ENCODE results near the gene CDC7.

CDC7 gene

DNA sequence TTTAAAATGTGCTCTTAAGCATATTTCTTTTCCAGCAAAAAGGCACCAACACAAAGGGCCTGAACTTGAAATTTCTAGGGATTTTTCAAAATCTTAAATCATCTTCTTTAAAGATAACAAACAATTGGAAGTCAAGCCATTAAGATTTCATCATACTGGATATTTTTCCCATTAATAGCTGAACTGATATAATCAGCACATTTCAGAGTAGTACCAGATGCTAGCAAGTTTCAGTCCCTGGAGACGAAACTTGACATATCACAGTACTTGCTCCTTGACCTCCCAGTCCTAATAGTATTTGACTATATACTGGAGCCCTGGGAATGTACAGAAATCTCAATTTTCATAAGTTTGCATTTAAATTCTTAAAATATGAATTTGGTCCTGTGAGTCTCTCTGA lies 10.2 kb upstream of the CDC7 start:
- DNase-seq (ENCODE audit: low read depth), result no peak

GRCh38 chr1:91498035-91498434 lies 2.6 kb upstream of the CDC7 start:
- no peak for DNase-seq (ENCODE audit: low read depth)
- no peak for TF ChIP-seq CTCF (conservative IDR thresholded peaks at IDR 0.05; ENCODE audit: low read length)
- no peak overlapping the region for H3K4me3 ChIP-seq (ENCODE audit: low read length)

More for the DNA sequence above, 10.2 kb upstream of the CDC7 start:
- TF ChIP-seq CTCF (conservative IDR thresholded peaks at IDR 0.05; ENCODE audit: low read length), result no peak
- H3K4me3 ChIP-seq (ENCODE audit: low read length), result no peak overlapping the region

GRCh38 chr1:91498498-91499245 lies 2.0 kb upstream of the CDC7 start:
- no peak for DNase-seq (ENCODE audit: low read depth)
- TF ChIP-seq CTCF (conservative IDR thresholded peaks at IDR 0.05; ENCODE audit: low read length), result no peak
- H3K4me3 ChIP-seq (ENCODE audit: low read length), result no peak overlapping the region

GRCh38 chr1:91499346-91499745 lies 1.3 kb upstream of the CDC7 start:
- TF ChIP-seq CTCF (conservative IDR thresholded peaks at IDR 0.05; ENCODE audit: low read length), result no peak
- DNase-seq (ENCODE audit: low read depth), result no peak
- no peak overlapping the region for H3K4me3 ChIP-seq (ENCODE audit: low read length)

DNA sequence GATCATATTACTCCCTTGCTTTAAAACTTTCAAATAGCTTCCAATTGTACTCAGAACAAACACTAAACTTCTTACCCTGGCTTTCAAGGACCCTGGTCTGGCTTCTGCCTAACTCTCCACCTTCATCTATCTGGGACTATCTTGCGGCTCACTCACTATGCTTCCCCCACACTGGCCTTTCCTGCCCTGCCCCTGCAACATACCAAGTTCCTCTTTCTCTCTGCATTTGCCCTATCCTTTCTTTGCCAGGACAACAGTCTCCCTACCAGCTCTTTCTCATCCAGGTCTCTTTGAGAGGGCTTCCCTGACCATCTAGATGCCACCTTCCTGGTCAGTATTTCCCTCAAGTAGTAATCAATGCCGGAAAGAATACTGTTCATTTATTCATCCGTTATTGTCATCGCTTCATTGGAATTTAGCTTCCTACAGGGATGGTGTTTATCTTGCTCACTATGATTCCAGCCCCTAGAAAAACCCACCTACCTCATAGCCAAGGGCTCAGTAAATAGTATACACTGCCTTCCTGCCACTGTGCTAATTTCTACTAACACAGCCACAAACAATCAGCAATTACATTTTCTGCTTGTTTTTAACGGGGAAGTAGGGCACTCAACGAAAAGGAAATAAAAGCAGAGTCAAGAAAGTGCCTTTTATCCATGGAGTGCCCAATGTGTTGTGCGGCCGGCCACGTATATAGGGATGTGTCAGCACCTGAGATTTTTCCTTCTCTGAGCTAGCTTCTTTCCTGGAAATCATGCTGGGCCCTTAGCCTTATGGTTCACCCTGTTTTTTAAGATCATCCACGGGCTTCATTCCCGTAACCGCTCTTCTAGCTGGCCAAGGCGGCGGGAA lies 521 bp upstream of the CDC7 start:
- no peak for TF ChIP-seq CTCF (conservative IDR thresholded peaks at IDR 0.05; ENCODE audit: low read length)
- H3K4me3 ChIP-seq (ENCODE audit: low read length), result peak overlapping the region; percentile 87
- DNase-seq (ENCODE audit: low read depth), result no peak

DNA sequence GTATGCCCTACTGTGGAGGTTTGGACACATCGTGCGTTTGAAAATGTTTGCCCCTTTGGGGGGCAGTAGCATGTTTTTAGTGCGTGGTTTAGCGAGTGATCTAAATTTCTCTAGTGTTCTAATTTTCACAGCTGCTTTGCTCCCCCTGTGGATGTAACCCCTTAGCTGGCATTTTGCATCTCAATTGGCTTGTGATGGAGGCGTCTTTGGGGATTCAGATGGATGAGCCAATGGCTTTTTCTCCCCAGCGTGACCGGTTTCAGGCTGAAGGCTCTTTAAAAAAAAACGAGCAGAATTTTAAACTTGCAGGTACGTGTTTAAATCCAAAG lies 836 bp downstream of the CDC7 start:
- peak; percentile 26 for DNase-seq (ENCODE audit: low read depth)
- H3K4me3 ChIP-seq (ENCODE audit: low read length), result peak overlapping the region; percentile 87
- TF ChIP-seq CTCF (conservative IDR thresholded peaks at IDR 0.05; ENCODE audit: low read length), result 0 out of 2 replicates have a peak, but pooled peaks have one; percentile 0
